GOT3 (cell line): ENCODE data around the gene TMEM161A.
"Not testable (repeated sequence)": the region's sequence is repeated elsewhere in the genome, so short reads cannot be mapped to it uniquely, and the experiment has no call there.

ENCODE experiments used
- DNase-seq: peaks from one replicate; lab custom pipeline; 2025; ENCODE audit warnings: mixed read lengths; lab: John Stamatoyannopoulos, UW

TMEM161A gene

DNA sequence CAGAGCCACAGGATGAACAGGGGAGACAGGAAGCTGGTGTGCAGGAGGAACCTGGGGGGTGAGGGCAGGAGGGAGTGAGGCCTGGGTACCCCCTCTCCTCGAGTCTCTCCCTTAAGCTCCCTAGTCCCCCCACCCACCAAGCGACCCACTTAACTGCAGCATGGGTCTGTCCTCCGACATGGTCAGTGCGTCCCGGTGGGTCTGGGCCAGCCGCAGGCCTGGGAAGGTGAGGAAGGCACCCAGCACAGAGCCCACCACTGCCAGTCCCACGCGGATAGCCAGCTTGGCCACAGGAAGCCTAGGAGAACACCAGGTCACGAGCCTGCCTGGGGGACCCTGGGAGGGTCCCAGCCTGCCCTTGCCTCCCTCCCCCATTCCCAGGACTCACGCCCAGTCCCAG lies 16.9 kb downstream of the TMEM161A start:
- DNase-seq: no peak

DNA sequence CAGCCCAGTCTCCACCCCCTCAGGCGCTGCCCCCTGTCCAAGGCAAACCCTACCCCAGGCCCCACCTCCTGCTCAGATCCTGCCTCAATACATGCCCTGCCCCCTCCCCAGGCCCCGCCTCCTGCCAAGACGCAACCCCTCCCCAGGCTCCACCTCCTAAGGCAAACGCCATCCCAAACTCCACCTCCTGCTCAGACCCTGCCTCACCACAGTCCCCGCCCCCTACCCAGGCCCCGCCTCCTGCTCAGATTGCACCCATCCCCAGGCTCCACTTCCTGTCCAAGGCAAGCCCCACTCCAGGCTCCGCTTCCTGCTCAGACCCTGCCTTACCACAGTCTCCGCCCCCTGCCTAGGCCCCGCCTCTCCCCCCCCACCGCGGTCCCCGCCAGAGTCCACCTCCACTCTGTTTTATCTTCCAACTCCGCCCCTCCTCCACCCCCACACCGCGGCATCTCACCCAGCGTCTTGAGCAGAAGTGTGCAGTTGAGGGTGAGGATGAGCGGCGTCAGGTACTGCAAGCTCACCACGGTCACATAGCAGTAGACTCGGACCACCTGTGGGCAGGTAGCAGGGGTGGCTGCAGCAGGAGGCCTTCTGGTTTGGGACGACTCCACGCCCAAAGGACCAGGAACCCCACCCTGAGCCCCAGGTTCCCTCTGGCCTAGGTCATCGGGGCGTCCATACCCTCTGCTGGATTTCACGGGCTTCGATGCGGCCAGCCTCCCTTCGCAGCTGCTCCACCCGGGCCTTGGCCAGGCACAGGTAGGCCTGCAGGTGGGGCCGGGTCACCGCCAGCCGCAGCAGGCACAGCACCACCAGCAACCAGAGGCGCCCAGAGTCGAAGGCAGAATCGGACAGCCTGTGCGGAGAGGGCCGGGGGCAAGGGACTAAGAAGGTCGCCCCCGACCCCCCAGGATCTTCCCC lies 17.7 kb downstream of the TMEM161A start:
- DNase-seq: no peak

DNA sequence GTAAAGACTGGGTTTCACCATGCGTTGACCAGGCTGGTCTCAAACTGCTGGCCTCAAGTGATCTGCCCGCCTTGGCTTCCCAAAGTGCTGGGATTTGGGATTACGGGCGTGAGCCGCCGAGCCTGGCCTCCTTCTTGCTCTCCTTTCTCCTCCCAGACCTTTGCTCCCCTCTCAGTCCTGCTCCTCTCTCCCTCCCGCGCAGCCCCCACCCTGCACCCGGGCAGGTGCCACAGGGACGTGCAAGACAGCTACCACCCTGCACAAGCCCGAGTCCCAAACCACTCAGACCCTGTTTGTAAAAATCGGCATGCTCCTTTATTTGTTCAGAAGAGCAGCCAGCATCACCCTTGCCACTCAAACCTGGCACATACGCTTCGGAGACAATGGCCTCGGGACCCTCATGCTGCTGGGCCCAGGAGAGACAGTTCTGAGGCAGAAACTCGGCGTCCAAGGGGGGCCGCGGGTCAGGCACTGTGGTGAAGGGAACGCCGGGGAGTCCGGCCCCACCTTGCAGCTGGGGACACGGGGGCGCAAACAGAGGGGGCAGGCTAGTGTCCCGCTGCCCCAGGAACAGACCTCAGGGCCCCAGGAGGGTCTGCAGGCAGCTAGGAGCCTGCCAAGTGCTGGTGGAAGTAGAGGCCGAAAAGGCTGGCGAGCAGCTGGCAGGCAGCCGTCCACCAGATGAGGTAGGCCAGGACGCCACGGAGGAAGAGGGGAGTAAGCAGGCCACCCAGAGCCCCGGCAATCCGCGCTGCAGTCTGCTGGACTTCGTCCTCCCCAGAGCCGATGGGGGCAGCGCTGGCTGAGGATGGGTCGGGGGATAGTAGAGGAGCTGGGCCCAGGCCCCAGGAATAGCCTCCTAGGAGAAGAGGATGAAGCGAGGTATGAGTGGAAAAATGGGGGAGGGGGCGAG lies 18.7 kb downstream of the TMEM161A start:
- DNase-seq: no peak

DNA sequence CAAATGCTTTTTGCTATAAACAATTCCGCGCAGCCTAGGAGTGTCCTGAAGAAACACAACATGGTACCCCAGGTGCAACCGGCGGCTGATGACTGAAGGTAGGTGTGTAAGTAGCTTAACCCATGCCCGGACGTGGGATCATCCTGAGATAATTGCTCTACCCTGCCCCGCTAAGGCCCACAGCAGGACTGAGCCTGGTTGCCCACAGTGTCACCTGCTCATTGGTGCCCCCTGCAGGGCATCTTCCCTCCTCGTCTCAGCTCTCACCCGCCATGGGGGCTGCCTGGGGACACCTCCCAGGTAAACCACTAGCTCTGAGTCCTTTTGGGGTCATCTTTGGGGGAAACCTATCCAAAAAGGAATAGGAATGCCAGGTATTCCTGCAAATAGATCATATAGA lies 22.3 kb downstream of the TMEM161A start:
- DNase-seq: no peak

DNA sequence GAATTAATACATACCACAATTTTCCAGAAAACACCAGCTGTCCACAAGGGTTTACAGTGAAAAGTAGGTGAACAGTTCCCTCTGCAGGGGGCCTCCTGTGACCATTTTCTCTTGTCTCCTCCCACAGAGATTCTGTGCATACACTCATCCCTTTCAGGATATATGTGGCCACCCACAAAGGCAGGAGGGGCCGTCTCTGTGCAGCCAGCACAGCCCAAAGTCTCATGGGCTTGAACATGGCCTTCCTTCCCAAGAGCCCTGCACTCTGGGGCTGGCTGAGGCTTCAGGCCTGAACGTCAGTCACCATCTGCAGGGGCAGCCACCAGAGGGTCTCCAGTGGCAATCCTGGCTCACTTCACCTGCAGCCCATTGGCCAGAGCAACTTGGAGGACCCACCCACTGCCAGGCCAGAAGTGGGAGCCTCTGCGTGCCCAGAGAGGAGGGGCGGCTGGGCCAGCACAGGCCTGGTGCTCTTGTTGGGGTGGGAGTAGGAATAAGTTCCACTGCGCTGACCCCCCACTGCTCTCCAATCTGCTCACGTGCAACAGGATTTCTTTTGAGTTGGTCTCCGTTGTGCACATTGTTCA lies 25.1 kb downstream of the TMEM161A start:
- DNase-seq: no peak

DNA sequence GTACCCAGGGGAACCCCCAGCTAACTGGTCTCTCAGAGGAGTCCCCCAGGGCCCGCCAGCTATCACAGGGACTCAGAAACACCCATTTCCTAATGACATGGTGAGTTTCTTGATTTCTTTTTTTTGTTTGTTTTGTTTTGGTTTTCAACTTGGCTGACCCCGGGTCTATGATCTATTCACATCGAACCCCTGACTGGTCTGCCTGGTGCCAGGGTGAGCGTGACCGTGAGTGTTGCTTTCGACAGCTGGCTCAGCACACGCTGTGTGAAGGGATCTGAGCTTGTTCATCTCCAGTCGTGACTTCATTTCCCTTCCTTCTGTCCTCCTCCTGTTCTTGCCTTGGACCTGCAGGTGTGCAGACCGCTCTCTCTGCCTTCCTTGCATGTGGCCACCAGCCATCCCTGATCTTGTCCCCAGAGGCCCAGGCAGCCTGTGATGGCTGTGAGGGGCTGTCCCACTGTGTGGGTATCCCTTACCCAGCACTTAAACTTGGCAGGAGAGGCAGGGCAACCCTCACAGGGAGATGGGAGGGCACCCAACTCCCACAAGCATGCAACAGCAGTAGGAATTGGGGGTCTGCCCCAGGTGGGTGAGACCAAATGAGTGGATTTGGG lies 26.2 kb downstream of the TMEM161A start:
- no peak for DNase-seq

DNA sequence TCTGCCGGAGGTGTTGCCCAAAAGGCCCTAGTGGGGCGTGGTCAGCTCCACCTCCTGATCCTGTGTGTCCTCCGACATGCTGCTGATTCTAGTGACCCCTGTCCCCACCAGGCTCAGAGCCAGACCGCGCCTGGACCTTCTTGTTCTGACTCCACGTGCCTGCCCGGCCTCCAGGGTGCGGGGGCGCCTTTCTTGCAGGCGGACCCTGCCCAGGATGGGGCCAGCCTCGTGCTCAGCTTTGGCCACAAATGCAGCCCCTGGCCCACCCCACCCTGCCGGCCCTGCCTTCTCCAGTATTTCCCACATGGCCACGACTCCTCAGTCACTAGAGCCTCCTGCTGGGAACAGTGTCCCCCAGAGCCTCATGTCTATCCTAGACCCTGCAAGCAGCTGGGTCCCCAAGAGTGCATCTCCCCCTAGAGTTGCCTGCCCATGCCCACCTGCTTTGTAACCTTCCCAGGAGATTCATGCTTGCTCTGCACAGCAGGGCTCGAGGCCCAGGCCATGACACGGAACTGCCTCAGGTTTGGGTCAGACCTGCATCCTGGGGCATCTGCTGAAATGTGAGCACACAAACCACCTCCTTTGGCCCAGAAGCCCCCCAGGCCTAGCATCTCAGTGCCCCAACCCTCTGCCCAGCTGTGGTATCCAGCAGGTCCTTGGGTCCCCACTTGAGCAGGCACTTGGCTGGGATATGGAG lies 27.0 kb downstream of the TMEM161A start:
- DNase-seq: no peak

DNA sequence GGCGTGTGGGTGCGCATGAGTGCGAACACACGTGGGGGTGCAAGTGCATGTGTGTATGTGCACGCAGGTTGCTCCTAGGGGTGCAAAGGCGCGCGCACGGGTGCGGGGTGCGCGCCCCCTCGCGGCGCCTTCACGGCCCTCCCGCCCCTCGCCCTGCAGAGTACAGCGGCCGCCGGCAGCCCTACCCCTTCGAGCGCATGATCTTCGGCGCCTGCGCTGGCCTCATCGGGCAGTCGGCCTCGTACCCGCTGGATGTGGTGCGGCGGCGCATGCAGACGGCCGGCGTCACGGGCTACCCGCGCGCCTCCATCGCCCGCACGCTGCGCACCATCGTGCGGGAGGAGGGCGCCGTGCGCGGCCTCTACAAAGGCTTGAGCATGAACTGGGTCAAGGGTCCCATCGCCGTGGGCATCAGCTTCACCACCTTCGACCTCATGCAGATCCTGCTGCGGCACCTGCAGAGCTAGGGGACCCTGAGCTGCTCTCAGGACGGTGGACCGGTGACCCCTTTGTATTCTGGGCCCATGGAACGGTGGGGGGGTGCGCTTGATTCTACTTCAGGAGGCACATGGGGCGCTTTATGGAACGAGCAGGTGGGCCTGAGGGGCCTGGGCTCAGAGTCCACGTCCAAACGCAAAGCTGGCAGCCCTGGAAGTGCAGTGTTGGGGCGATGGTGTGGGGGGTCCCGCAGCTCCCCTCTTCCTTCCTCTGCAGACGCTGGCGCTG lies 27.7 kb downstream of the TMEM161A start:
- DNase-seq: no peak

DNA sequence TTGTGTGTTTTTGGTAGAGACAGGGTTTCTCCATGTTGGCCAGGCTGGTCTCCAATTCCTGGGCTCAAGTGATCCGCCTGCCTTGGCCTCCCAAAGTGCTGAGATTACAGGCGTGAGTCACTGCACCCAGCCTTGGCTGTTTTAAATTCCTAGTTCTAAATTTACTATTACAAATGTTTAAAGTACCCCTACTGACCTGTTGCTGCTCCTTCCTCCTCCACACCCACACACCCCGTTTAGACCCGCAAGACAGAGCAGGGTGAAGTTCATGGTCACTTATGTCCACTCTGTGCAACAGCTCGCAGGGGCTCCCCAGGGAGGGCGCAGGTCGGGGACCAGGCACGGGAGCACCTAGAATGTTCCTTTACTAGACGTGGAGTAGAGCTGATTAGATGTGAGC lies 28.7 kb downstream of the TMEM161A start:
- no peak for DNase-seq

DNA sequence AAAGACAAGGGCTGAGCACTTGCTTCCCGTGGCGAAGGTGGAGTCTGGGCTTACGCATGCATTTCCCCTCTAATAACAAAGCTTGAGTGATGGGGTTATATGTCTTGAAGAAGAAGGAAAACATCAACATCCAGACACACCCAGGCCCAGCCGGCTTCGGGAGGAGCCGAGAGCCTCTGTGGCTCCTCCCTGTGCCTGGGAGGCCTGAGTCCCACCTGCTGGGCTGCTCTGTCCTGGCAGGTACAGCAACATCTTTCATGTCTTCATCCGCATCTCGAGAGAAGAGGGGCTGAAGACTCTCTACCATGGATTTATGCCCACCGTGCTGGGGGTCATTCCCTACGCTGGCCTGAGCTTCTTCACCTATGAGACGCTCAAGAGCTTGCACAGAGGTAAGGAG lies 30.6 kb downstream of the TMEM161A start:
- no peak for DNase-seq

DNA sequence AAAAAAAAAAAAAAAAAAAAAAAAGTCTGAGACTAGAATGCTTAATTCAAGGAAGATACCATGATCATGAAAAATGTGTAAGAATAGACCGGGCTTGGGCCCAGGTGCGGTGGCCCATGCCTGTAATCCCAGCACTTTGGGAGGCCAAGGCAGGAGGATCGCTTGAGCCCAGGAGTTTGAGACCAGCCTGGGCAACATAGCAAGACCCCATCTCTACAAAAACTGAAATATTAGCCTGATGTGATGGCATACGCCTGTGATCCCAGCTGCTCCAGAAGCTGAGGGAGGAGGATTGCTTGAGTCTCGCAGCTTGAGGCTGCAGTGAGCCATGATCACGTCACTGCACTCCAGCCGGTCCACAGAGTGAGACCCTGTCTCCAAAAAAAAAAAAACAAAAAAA lies 31.3 kb downstream of the TMEM161A start:
- DNase-seq: not testable (repeated sequence)

DNA sequence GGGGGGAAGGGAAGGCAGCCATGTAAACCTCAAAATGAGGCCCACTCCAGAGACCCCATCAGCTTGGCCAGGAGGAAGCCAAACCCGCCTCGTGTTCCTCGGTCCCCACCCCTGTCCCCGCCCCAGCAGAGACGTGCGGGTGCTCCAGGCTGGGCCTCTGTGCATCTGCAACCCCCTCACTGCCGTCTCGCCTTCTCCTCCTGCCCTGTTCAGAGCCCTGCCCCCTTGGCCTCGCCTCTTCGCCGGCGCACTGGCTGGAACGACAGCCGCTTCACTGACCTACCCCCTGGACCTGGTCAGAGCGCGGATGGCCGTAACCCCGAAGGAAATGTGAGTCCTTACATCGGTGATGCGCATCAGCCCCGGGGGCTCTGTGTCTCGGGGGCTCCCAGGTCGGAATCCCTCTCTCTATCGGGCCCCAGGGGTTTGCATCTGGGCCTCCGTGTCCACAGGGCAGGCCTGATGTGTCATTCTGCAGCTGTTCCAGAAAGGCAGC lies 32.2 kb downstream of the TMEM161A start:
- DNase-seq: no peak

DNA sequence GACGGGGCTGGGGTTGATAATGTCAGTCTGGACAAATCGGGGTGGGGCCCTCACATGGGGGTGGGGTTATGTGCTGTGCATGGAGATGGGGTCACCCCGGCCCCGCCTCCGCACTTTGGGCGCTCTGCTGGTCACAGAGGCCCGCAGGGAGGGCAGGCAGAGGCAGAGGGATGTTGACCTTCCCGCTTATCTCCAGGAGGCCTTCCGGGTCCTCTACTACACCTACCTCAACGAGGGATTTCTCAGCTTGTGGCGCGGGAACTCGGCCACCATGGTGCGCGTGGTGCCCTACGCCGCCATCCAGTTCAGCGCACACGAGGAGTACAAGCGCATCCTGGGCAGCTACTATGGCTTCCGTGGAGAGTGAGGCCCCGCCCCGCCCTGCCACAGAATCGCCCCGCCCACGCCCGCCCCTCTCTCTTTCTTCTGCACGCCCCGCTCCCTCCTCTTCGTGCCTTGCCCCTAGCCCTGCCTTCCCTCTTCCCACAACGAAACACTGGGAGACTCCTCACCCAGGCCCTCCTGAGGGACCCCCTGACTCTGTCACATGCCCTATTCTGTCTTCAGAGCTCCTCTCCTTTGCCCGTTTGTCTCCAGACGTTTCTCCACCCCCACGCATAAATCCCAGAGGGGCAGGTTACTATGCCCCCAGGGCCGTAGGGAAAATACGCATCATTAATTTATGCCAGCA lies 32.8 kb downstream of the TMEM161A start:
- no peak for DNase-seq

DNA sequence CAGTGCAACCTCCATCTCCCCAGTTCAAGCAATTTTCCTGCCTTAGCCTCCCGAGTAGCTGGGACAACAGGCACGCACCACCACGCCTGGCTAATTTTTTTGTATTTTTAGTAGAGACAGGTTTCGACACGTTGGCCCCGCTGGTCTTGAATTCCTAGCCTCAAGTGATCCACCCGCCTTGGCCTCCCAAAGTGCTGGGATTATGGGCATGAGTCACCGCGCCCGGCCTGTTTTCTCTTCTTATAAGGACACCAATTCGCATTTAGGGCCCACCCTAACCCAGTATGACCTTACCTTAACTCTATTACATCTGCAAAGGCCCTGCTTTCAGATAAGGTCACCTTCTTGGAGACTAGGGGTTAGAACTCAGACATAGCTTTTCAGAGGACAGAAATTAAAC lies 35.1 kb downstream of the TMEM161A start:
- no peak for DNase-seq

DNA sequence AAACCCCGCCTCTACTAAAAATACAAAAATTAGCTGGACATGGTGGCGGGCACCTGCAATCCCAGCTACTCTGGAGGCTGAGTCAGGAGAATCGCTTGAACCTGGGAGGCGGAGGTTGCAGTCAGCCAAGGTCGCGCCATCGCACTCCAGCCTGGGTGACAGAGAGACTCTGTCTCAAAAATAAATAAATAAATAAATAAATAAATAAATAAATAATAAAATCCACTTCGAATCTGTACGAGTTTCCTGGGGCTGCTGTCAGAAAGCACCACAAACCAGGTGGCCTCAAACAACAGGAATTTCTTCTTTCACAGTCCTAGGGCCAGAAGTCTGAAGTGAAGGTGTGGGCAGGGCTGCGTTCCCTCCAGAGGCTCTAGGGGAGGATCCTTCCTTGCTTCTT lies 35.7 kb downstream of the TMEM161A start:
- not testable (repeated sequence) for DNase-seq

DNA sequence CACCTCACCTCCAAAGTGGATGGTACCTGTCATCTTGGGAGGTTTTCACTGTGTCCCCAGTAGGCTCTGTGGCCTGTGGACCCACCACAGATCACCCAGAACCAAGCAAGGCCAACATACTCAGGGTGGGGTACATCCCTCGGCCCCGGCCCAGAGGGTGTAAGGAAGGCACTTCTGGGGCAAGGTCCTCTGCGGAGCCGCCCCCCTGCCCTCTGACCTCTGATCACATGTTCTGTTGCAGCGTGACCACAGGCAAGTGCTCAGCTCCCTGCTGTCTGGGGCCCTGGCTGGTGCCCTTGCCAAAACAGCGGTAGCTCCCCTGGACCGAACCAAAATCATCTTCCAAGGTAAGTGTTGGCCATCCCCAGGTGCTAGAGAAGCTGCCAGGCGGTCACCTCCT lies 36.7 kb downstream of the TMEM161A start:
- no peak for DNase-seq

DNA sequence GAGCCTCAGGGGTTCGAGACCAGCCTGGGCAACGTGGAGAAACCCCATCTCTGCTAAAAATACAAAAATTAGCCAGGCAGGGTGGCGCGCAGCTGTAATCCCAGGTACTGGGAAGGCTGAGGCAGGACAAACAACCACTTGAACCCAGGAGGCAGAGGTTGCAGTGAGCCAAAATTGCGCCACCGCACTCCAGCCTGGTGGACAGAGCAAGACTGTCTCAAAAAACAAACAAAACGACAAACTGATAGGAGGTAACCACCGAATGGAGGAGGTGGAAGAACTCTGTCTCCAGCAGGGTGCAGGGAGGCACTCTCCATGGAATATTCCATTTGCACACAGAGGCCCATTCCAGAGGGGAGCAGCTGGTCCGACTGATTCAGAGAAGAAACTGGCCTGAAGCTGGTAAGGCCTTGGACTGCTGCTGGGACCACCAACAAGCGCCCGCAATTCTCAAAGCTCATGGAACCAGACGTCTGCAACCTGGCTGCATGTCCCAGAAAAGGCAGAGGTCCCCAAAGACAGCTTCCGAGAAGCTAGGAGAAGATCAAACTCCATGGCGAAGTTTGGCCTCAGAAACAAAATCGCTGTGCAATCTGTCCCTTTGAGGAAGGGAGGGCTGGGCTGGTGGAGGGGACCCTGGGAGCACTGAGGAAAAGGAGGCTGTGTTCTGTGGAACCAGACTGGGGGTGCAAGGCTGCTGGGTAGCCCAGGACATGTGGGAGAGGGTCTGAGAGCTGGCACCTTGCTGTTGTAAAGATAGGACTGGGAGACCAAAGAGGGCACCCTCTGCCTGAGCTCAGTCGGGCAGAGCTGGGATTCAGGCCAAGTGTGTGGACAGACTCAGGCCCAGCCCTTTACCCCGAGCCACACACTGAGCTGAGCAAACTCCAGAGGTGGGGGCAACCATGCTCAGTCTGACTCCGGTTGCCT lies 39.3 kb downstream of the TMEM161A start:
- DNase-seq: no peak

DNA sequence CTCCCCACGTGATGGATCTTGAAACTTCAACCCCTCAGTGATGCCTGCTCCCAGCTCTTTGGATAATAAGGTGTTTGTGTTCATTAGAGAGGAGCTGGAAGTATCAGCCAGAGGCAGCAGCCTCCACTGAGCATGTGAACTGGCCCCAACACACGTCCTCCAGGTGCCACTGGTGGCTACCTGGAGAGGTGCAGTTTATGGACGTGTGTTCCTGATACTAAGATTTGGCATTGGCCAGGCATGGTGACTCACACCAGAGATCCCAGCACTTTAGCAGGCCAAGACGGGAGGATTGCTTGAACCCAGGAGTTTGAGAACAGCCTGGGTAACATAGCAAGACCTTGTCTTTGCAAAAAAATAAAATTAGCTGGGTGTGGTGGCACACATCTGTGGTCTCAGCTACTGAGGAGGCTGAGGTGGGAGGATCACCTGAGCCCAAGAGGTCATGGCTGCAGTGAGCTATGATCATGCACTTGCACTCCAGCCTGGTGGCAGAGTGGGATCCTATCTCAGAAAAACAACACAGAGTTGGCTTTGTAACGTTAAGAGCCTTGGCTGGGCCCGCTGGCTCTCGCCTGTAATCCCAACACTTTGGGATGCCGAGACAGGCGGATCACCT lies 40.1 kb downstream of the TMEM161A start:
- no peak for DNase-seq
